HEK293 (cell line): ENCODE results near the gene PHF19.

Source experiments
- CTCF ChIA-PET: fragments of 350-600 bp; formaldehyde crosslinking; extraction: SDS; loops from one replicate; lab custom pipeline; 2021; ENCODE audit warnings: antibody characterized with exemption; lab: Yijun Ruan, JAX
- POLR2A ChIA-PET: fragments of 300-600 bp; formaldehyde crosslinking; extraction: SDS; loops from one replicate; lab custom pipeline; 2020; ENCODE audit warnings: antibody characterized with exemption, inconsistent platforms; lab: Yijun Ruan, JAX
- H3K27ac ChIP-seq: fragments of 200-500 bp; sonication (Bioruptor generic); 2 replicates; pipeline ENCODE4 v1.5.1; 2014; ENCODE audit warnings: low read depth, low read length, control low read depth, inconsistent platforms; ENCODE audit errors: extremely low read depth
- H3K36me3 ChIP-seq, 2 experiments: fragments of 200-500 bp in 1 of 2; sonication (Bioruptor generic) in 1 of 2; 1 replicate in 1 of 2; 2 replicates in 1 of 2; pipeline ENCODE4 v1.5.1; 2014 to 2017; ENCODE audit warnings: inconsistent platforms in 2 of 2, low read length in 2 of 2; ENCODE audit not compliant: control insufficient read depth in 2 of 2, insufficient read depth in 1 of 2
- H3K4me1 ChIP-seq: fragments of 200-500 bp; sonication (Bioruptor generic); 2 replicates; pipeline ENCODE4 v1.5.1; 2014; ENCODE audit warnings: mild to moderate bottlenecking, low read length, inconsistent platforms; ENCODE audit not compliant: control insufficient read depth, insufficient read depth
- H3K4me3 ChIP-seq: 2 replicates; pipeline ENCODE4 v1.5.1; 2011; ENCODE audit warnings: low read depth, mild to moderate bottlenecking, control low read depth, low read length, moderate library complexity
- H3K9me3 ChIP-seq: fragments of 200-500 bp; sonication (Bioruptor generic); 2 replicates; pipeline ENCODE4 v1.5.1; 2014; ENCODE audit warnings: low read depth, low read length, inconsistent platforms; ENCODE audit not compliant: control insufficient read depth, insufficient read depth
- KLF17 ChIP-seq: fragments of 450-650 bp; formaldehyde crosslinking; IDR thresholded peaks from 2 replicates; pipeline ENCODE4 v1.5.1; 2016; ENCODE audit warnings: missing biosample characterization, missing genetic modification characterization
- KLF7 ChIP-seq: fragments of 450-650 bp; formaldehyde crosslinking; IDR thresholded peaks from 2 replicates; pipeline ENCODE4 v1.5.1; 2016; ENCODE audit warnings: missing biosample characterization, missing genetic modification characterization, borderline replicate concordance
- KLF8 ChIP-seq: fragments of 450-650 bp; formaldehyde crosslinking; IDR thresholded peaks from 2 replicates; pipeline ENCODE4 v1.5.1; 2016; ENCODE audit warnings: missing biosample characterization, missing genetic modification characterization
- SP2 ChIP-seq: fragments of 450-650 bp; formaldehyde crosslinking; IDR thresholded peaks from 2 replicates; pipeline ENCODE4 v1.5.1; 2016; ENCODE audit warnings: missing biosample characterization, missing genetic modification characterization
- SP3 ChIP-seq: fragments of 450-650 bp; formaldehyde crosslinking; IDR thresholded peaks from 2 replicates; pipeline ENCODE4 v1.5.1; 2016; ENCODE audit warnings: missing biosample characterization, missing genetic modification characterization
- TCF7L2 ChIP-seq: IDR thresholded peaks from 2 replicates; pipeline ENCODE4 v1.6.1; 2011; ENCODE audit warnings: low read depth, mild to moderate bottlenecking, inconsistent platforms, low read length, moderate library complexity, borderline replicate concordance
- ZBTB17 ChIP-seq: fragments of 450-650 bp; formaldehyde crosslinking; IDR thresholded peaks from 2 replicates; pipeline ENCODE4 v1.5.1; 2016; ENCODE audit warnings: missing biosample characterization, missing genetic modification characterization
- ZFHX2 ChIP-seq: fragments of 450-650 bp; formaldehyde crosslinking; conservative IDR thresholded peaks from 2 replicates; pipeline ENCODE4 v1.5.1; 2016; ENCODE audit warnings: missing biosample characterization, missing genetic modification characterization
- ZFP69B ChIP-seq: fragments of 450-650 bp; formaldehyde crosslinking; IDR thresholded peaks from 2 replicates; pipeline ENCODE4 v1.5.1; 2016; ENCODE audit warnings: missing biosample characterization, missing genetic modification characterization
- ZNF112 ChIP-seq: fragments of 450-650 bp; formaldehyde crosslinking; IDR thresholded peaks from 2 replicates; pipeline ENCODE4 v1.5.0; 2017; ENCODE audit warnings: missing biosample characterization, missing genetic modification characterization
- ZNF169 ChIP-seq: fragments of 450-650 bp; formaldehyde crosslinking; IDR thresholded peaks from 2 replicates; pipeline ENCODE4 v1.5.1; 2016; ENCODE audit warnings: missing biosample characterization, missing genetic modification characterization
- ZNF184 ChIP-seq: fragments of 450-650 bp; IDR thresholded peaks from 2 replicates; pipeline ENCODE4 v1.5.1; 2018; ENCODE audit warnings: missing biosample characterization, mild to moderate bottlenecking, missing genetic modification characterization
- ZNF221 ChIP-seq: fragments of 450-650 bp; formaldehyde crosslinking; IDR thresholded peaks from 2 replicates; pipeline ENCODE4 v1.5.1; 2017; ENCODE audit warnings: missing biosample characterization, missing genetic modification characterization, borderline replicate concordance
- ZNF223 ChIP-seq: fragments of 450-650 bp; formaldehyde crosslinking; IDR thresholded peaks from 2 replicates; pipeline ENCODE4 v1.5.1; 2016; ENCODE audit warnings: missing biosample characterization, missing genetic modification characterization
- ZNF274 ChIP-seq, 2 experiments: fragments of 200-500 bp in 1 of 2; fragments of 450-650 bp in 1 of 2; sonication (Bioruptor generic) in 1 of 2; formaldehyde crosslinking in 1 of 2; IDR thresholded peaks; 2 replicates each; pipeline versions ENCODE4 v1.5.1 to v1.6.1; 2014 to 2016; ENCODE audit warnings: borderline replicate concordance in 1 of 2, inconsistent platforms in 1 of 2, low read length in 1 of 2, missing biosample characterization in 1 of 2, missing genetic modification characterization in 1 of 2
- ZNF302 ChIP-seq: fragments of 450-650 bp; formaldehyde crosslinking; IDR thresholded peaks from 2 replicates; pipeline ENCODE4 v1.5.1; 2016; ENCODE audit warnings: missing biosample characterization, missing genetic modification characterization, low read depth
- ZNF433 ChIP-seq: fragments of 450-650 bp; formaldehyde crosslinking; IDR thresholded peaks from 2 replicates; pipeline ENCODE4 v1.5.1; 2016; ENCODE audit warnings: missing biosample characterization, missing genetic modification characterization, low read depth
- ZNF501 ChIP-seq: fragments of 450-650 bp; formaldehyde crosslinking; IDR thresholded peaks from 2 replicates; pipeline ENCODE4 v1.5.1; 2016; ENCODE audit warnings: missing biosample characterization, missing genetic modification characterization
- ZNF530 ChIP-seq: fragments of 450-650 bp; formaldehyde crosslinking; IDR thresholded peaks from 2 replicates; pipeline ENCODE4 v1.5.1; 2016; ENCODE audit warnings: low read depth, missing biosample characterization, missing genetic modification characterization
- ZNF645 ChIP-seq: fragments of 450-650 bp; formaldehyde crosslinking; IDR thresholded peaks from 2 replicates; pipeline ENCODE4; 2016; ENCODE audit warnings: missing biosample characterization, missing genetic modification characterization
- ZNF692 ChIP-seq: fragments of 450-650 bp; formaldehyde crosslinking; IDR thresholded peaks from 2 replicates; pipeline ENCODE4 v1.5.1; 2016; ENCODE audit warnings: missing biosample characterization, missing genetic modification characterization
- ZNF792 ChIP-seq: fragments of 450-650 bp; formaldehyde crosslinking; IDR thresholded peaks from 2 replicates; pipeline ENCODE4 v1.5.1; 2016; ENCODE audit warnings: missing biosample characterization, missing genetic modification characterization
- ZNF843 ChIP-seq: fragments of 450-650 bp; formaldehyde crosslinking; IDR thresholded peaks from 2 replicates; pipeline ENCODE4 v1.5.1; 2016; ENCODE audit warnings: missing biosample characterization, missing genetic modification characterization
- ZSCAN23 ChIP-seq: fragments of 450-650 bp; formaldehyde crosslinking; IDR thresholded peaks from 2 replicates; pipeline ENCODE4 v1.5.1; 2016; ENCODE audit warnings: missing biosample characterization, missing genetic modification characterization
- TF ChIP-seq, protein P1 (sequence below): fragments of 450-650 bp; formaldehyde crosslinking; IDR thresholded peaks from 2 replicates; pipeline ENCODE4 v1.5.1; 2017; ENCODE audit warnings: missing biosample characterization, missing genetic modification characterization
- TF ChIP-seq, protein P2 (sequence below): fragments of 450-650 bp; formaldehyde crosslinking; IDR thresholded peaks from 2 replicates; pipeline ENCODE4 v1.5.1; 2016; ENCODE audit warnings: missing biosample characterization, missing genetic modification characterization
- TF ChIP-seq, protein P3 (sequence below): fragments of 450-650 bp; formaldehyde crosslinking; conservative IDR thresholded peaks from 2 replicates; pipeline ENCODE4 v1.5.1; 2016; ENCODE audit warnings: low read depth, missing biosample characterization, missing genetic modification characterization

Gene PHF19

DNA sequence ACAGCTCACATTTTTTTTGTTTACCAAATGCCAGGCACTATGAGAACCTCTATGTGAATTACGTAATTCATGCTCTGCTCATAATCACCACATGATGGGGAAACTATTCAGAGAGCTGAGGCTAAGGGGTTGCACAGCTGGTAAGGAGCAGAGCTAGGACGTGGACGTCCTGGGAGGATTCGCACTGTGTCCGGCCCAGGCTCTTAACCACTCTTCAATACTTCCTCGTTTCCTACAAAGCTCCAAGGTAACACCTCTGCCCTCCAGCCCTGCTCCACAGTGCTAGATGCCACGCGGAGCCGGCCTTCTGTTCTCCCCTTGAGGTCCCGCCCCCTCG is 8.7 kb downstream of the PHF19 start:
- TF ChIP-seq ZFP69B (tag by site-specific recombination): 0 out of 2 replicates have a peak, but pooled peaks have one; percentile 48
- TF ChIP-seq, protein P1, sequence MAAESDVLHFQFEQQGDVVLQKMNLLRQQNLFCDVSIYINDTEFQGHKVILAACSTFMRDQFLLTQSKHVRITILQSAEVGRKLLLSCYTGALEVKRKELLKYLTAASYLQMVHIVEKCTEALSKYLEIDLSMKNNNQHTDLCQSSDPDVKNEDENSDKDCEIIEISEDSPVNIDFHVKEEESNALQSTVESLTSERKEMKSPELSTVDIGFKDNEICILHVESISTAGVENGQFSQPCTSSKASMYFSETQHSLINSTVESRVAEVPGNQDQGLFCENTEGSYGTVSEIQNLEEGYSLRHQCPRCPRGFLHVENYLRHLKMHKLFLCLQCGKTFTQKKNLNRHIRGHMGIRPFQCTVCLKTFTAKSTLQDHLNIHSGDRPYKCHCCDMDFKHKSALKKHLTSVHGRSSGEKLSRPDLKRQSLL (tag by site-specific recombination): no peak
- TF ChIP-seq ZNF112 (tag by site-specific recombination): no peak
- TF ChIP-seq KLF7: no peak
- TF ChIP-seq SP2: no peak
- no peak for TF ChIP-seq ZSCAN23 (tag by site-specific recombination)
- TF ChIP-seq ZNF501 (tag by site-specific recombination): no peak
- no peak for TF ChIP-seq ZNF530 (tag by site-specific recombination)
- no peak for TF ChIP-seq ZNF843 (tag by site-specific recombination)
- TF ChIP-seq ZNF433 (tag by site-specific recombination): no peak
- TF ChIP-seq ZNF223 (tag by site-specific recombination): no peak
- TF ChIP-seq ZFHX2: no peak
- no peak for TF ChIP-seq SP3 (tag by site-specific recombination)
- no peak for TF ChIP-seq KLF17 (tag by site-specific recombination)
- TF ChIP-seq, protein P2, sequence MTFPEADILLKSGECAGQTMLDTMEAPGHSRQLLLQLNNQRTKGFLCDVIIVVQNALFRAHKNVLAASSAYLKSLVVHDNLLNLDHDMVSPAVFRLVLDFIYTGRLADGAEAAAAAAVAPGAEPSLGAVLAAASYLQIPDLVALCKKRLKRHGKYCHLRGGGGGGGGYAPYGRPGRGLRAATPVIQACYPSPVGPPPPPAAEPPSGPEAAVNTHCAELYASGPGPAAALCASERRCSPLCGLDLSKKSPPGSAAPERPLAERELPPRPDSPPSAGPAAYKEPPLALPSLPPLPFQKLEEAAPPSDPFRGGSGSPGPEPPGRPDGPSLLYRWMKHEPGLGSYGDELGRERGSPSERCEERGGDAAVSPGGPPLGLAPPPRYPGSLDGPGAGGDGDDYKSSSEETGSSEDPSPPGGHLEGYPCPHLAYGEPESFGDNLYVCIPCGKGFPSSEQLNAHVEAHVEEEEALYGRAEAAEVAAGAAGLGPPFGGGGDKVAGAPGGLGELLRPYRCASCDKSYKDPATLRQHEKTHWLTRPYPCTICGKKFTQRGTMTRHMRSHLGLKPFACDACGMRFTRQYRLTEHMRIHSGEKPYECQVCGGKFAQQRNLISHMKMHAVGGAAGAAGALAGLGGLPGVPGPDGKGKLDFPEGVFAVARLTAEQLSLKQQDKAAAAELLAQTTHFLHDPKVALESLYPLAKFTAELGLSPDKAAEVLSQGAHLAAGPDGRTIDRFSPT (tag by site-specific recombination): no peak
- no peak for TF ChIP-seq ZNF221 (tag by site-specific recombination)
- TF ChIP-seq ZNF184 (tag by site-specific recombination): no peak
- no peak for TF ChIP-seq ZNF169 (tag by site-specific recombination)
- TF ChIP-seq, protein P3, sequence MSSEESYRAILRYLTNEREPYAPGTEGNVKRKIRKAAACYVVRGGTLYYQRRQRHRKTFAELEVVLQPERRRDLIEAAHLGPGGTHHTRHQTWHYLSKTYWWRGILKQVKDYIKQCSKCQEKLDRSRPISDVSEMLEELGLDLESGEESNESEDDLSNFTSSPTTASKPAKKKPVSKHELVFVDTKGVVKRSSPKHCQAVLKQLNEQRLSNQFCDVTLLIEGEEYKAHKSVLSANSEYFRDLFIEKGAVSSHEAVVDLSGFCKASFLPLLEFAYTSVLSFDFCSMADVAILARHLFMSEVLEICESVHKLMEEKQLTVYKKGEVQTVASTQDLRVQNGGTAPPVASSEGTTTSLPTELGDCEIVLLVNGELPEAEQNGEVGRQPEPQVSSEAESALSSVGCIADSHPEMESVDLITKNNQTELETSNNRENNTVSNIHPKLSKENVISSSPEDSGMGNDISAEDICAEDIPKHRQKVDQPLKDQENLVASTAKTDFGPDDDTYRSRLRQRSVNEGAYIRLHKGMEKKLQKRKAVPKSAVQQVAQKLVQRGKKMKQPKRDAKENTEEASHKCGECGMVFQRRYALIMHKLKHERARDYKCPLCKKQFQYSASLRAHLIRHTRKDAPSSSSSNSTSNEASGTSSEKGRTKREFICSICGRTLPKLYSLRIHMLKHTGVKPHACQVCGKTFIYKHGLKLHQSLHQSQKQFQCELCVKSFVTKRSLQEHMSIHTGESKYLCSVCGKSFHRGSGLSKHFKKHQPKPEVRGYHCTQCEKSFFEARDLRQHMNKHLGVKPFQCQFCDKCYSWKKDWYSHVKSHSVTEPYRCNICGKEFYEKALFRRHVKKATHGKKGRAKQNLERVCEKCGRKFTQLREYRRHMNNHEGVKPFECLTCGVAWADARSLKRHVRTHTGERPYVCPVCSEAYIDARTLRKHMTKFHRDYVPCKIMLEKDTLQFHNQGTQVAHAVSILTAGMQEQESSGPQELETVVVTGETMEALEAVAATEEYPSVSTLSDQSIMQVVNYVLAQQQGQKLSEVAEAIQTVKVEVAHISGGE (tag by site-specific recombination): 0 out of 2 replicates have a peak, but pooled peaks have one; percentile 15
- no peak for TF ChIP-seq ZNF792 (tag by site-specific recombination)
- TF ChIP-seq ZNF302 (tag by site-specific recombination): no peak
- TF ChIP-seq ZBTB17 (tag by site-specific recombination): no peak
- TF ChIP-seq ZNF692 (tag by site-specific recombination): peak; percentile 33; the same call in 1 of the 2 replicates
- TF ChIP-seq ZNF274 (IDR thresholded peaks at IDR 0.05; ENCODE audit: low read length): no peak
- no peak for TF ChIP-seq ZNF274 (tag by site-specific recombination; IDR thresholded peaks at IDR 0.05; ENCODE audit: borderline replicate concordance)
- no peak for TF ChIP-seq TCF7L2
- 0 out of 2 replicates have a peak, but pooled peaks have one; percentile 45 for TF ChIP-seq KLF8 (tag by site-specific recombination)
- TF ChIP-seq ZNF645 (tag by site-specific recombination): no peak
- TF ChIP-seq, all 188 proteins: peak for 4
- peaks cover 0 to 53% of the 10 kb centered on the region in 2 experiments; a peak in 2 of 3 replicates for H3K36me3 ChIP-seq
- POLR2A ChIA-PET: interaction anchor here (1.4 to 2.3 kb wide), 2 partner anchors 9 to 75 kb away, joined by 5 to 11 read pairs; partner anchors contain the start of genes FBXW2 and PHF19
- peak overlapping the region; percentile 4; the same call in 1 of the 2 replicates for H3K4me3 ChIP-seq
- CTCF ChIA-PET: interaction anchor here (0.6 to 1.4 kb wide), 2 partner anchors 9 to 112 kb away, joined by 3 to 7 read pairs; no protein-coding TSS in a partner anchor
- no peak overlapping the region for H3K27ac ChIP-seq
- no peaks in the 10 kb centered on the region for H3K9me3 ChIP-seq
- H3K4me1 ChIP-seq: no peaks in the 10 kb centered on the region
